IPS-15b (cell line): ENCODE data around the gene ARL4D.
"Not testable (repeated sequence)": the region's sequence is repeated elsewhere in the genome, so short reads cannot be mapped to it uniquely, and the experiment has no call there.

Experiments
- H3K27me3 ChIP-seq: one replicate; pipeline ENCODE4 v1.6.1; 2013; ENCODE audit warnings: low read length; ENCODE audit not compliant: control insufficient read depth, insufficient read depth
- H3K36me3 ChIP-seq: one replicate; pipeline ENCODE4 v1.6.1; 2013; ENCODE audit warnings: low read length; ENCODE audit not compliant: control insufficient read depth, insufficient read depth
- H3K4me1 ChIP-seq: one replicate; pipeline ENCODE4 v1.6.1; 2013; ENCODE audit warnings: mild to moderate bottlenecking, low read length; ENCODE audit not compliant: control insufficient read depth, insufficient read depth
- H3K4me3 ChIP-seq: one replicate; pipeline ENCODE4 v1.5.1; 2013; ENCODE audit warnings: low read depth, low read length
- H3K9ac ChIP-seq: one replicate; pipeline ENCODE4 v1.6.1; 2013; ENCODE audit warnings: low read depth, mild to moderate bottlenecking, low read length
- H3K9me3 ChIP-seq: one replicate; pipeline ENCODE4 v1.6.1; 2013; ENCODE audit warnings: mild to moderate bottlenecking, low read length; ENCODE audit not compliant: control insufficient read depth, insufficient read depth

The ARL4D gene

GRCh38 chr17:43418441-43419374 is 19.9 kb downstream of the ARL4D start:
- no peak overlapping the region for H3K9ac ChIP-seq
- H3K9me3 ChIP-seq, result no peaks in the 10 kb centered on the region
- H3K36me3 ChIP-seq, result no peaks in the 10 kb centered on the region
- peaks cover 3% of the 10 kb centered on the region for H3K4me1 ChIP-seq
- no peak overlapping the region for H3K4me3 ChIP-seq
- no peaks in the 10 kb centered on the region for H3K27me3 ChIP-seq

- H3K9ac ChIP-seq, result not testable (repeated sequence)
Measured at GRCh38 chr17:43419375-43419882, 20.6 kb downstream of the ARL4D start.

GRCh38 chr17:43423777-43424455 is 25.1 kb downstream of the ARL4D start:
- Histone ChIP-seq H3K36me3 (no peaks in the 10 kb centered on the region), H3K4me3 (no peak overlapping the region), H3K9me3 (no peaks in the 10 kb centered on the region), H3K27me3 (no peaks in the 10 kb centered on the region), H3K4me1 (peaks cover 2% of the 10 kb centered on the region), H3K9ac (no peak overlapping the region)

More at GRCh38 chr17:43419375-43419882, 20.6 kb downstream of the ARL4D start:
- not testable (repeated sequence) for H3K4me3 ChIP-seq, H3K36me3 ChIP-seq, H3K4me1 ChIP-seq, H3K9me3 ChIP-seq, H3K27me3 ChIP-seq

GRCh38 chr17:43427362-43428043 is 28.7 kb downstream of the ARL4D start:
- no peak overlapping the region for H3K4me3 ChIP-seq
- no peaks in the 10 kb centered on the region for H3K9me3 ChIP-seq
- H3K36me3 ChIP-seq, result no peaks in the 10 kb centered on the region
- no peaks in the 10 kb centered on the region for H3K27me3 ChIP-seq
- no peak overlapping the region for H3K9ac ChIP-seq
- peaks cover 5% of the 10 kb centered on the region for H3K4me1 ChIP-seq

GRCh38 chr17:43428524-43428923 is 29.7 kb downstream of the ARL4D start:
- peaks cover 5% of the 10 kb centered on the region for H3K4me1 ChIP-seq
- no peaks in the 10 kb centered on the region for H3K27me3 ChIP-seq
- H3K4me3 ChIP-seq, result no peak overlapping the region
- no peaks in the 10 kb centered on the region for H3K36me3 ChIP-seq
- H3K9me3 ChIP-seq, result no peaks in the 10 kb centered on the region
- H3K9ac ChIP-seq, result no peak overlapping the region

- no peak overlapping the region for H3K9ac ChIP-seq
- H3K9me3 ChIP-seq, result no peaks in the 10 kb centered on the region
- no peaks in the 10 kb centered on the region for H3K27me3 ChIP-seq
- no peak overlapping the region for H3K4me3 ChIP-seq
- peaks cover 5% of the 10 kb centered on the region for H3K4me1 ChIP-seq
- H3K36me3 ChIP-seq, result no peaks in the 10 kb centered on the region
Measured at GRCh38 chr17:43430936-43431713, 32.3 kb downstream of the ARL4D start.

- no peaks in the 10 kb centered on the region for H3K27me3 ChIP-seq
- H3K9ac ChIP-seq, result no peak overlapping the region
Measured at GRCh38 chr17:43431714-43432523, 33.1 kb downstream of the ARL4D start.

GRCh38 chr17:43434902-43435319 is 36.1 kb downstream of the ARL4D start:
- H3K4me1 ChIP-seq, result peaks cover 8% of the 10 kb centered on the region
- no peak overlapping the region for H3K9ac ChIP-seq

More at GRCh38 chr17:43431714-43432523, 33.1 kb downstream of the ARL4D start:
- Histone ChIP-seq H3K9me3 (no peaks in the 10 kb centered on the region), H3K36me3 (no peaks in the 10 kb centered on the region), H3K4me3 (no peak overlapping the region), H3K4me1 (peaks cover 5% of the 10 kb centered on the region)

GRCh38 chr17:43437756-43438155 is 39.0 kb downstream of the ARL4D start:
- Histone ChIP-seq H3K27me3 (no peaks in the 10 kb centered on the region), H3K9me3 (no peaks in the 10 kb centered on the region), H3K4me1 (peaks cover 3% of the 10 kb centered on the region), H3K4me3 (no peak overlapping the region), H3K36me3 (no peaks in the 10 kb centered on the region), H3K9ac (no peak overlapping the region)

More at GRCh38 chr17:43434902-43435319, 36.1 kb downstream of the ARL4D start:
- H3K9me3 ChIP-seq, result no peaks in the 10 kb centered on the region
- no peak overlapping the region for H3K4me3 ChIP-seq
- no peaks in the 10 kb centered on the region for H3K27me3 ChIP-seq
- H3K36me3 ChIP-seq, result no peaks in the 10 kb centered on the region

- no peaks in the 10 kb centered on the region for H3K9me3 ChIP-seq
- H3K4me1 ChIP-seq, result peaks cover 3% of the 10 kb centered on the region
- H3K36me3 ChIP-seq, result no peaks in the 10 kb centered on the region
- H3K4me3 ChIP-seq, result no peak overlapping the region
- H3K9ac ChIP-seq, result no peak overlapping the region
- no peaks in the 10 kb centered on the region for H3K27me3 ChIP-seq
Measured at GRCh38 chr17:43438626-43439025, 39.8 kb downstream of the ARL4D start.
